Measurements from ENCODE around the gene PGBD5.
A peak's percentile ranks its signal among the peaks of the same experiment; 100 is the strongest.

PGBD5 gene

DNA sequence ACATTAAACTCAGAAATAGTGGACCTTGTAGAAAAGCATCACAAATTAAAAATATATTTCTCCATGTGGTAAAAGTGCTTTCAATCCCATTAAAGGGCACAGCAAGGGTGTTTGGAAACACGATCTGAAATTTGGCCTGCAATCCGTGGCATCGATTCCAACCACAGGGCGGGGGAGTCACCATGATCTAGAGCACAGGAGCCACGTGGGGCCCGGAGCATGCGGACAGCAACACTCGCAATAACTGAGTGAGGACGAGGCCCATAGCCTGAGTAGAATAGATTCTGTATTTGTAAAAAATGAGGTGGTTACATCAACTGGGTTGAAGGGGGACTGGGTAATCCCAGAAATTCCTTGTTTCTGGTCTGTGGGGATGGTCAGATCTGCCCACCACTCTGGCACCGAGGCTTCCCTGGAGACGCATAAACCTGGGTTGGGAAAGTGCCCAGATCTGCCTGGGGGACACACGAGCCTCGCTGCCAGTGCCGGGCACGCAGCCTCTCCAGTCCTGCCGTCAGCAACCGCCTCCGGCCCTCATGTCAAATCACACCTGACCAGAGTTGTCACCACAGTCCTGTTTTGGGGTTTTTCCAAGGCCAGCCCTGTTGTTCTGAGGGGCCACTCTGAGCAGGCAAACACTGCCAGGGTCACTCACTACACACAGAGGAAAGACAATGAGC lies 104.3 kb downstream of the PGBD5 start:
- DNase-seq (ENCODE audit: low spot score): no peak

DNA sequence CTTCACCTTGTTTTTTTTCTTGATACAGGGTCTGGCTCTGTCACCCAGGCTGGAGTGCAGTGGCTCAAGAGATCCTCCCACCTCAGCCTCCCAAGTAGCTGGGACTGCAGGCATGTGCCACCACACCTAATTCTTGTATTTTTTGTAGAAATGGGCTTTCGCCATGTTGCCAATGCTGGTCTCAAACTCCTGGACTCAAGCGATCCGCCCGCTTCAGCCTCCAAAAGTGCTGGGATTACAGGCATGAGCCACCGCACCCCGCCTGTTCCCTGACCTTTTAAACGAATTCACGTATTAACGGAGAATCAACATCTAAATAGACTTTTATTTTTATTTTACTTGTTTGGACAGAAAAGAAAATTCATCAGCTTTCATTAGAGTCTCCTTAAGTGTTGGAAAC lies 104.8 kb downstream of the PGBD5 start:
- no peak for DNase-seq (ENCODE audit: low spot score)

DNA sequence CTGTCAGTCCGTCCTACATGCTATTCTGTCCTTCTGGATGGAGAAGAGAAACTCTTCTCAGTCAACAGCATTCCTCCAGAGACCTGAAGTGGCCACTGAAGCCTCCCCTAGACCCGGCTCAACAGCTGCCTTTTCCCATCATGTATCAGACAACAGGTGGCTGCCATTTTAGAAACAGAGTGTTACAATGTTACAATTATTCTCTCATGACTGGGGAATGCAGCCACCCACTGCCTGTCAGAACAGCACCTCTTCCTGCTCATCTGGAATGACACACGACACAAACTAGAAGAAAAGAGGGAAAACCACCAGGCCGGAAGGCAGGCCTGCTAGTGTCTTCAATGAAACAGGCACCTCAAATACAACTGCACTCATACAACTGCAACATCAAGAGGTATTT lies 105.3 kb downstream of the PGBD5 start:
- DNase-seq (ENCODE audit: low spot score): no peak

DNA sequence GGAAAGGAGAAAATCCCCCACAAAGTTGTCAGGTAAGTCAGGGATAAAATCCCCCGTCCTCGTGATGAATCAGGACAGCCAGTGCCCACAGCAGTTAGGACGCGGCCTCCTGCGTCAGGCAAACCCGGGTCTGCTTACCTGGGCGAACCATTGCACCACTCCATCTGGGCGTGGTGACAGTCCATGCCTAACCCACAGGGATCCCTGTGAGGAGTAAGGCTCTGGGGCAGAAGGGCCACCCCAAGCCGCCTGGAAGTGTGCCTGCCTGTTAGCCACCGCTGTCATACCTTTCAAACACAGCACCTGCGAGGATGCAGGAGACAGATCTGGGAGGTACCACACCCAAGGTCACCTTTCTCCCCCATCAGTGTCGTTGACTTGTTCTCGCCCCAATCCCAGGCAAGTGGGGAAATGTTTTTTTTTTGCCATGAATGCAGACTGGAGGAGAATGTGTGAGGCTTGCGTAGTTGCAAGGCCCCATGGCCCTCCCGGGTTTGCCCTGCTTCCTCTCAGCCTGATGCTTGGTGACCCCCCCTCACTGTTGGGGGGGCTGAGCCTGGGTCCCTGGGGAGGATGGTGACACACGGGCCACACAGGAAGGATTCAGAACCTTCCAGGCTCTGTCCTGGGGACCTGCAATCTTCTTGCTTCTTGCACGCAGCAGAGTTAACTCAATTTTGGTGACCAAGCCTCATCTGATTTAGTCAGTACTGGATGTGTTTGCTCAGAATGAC lies 107.0 kb downstream of the PGBD5 start:
- DNase-seq (ENCODE audit: low spot score): no peak

DNA sequence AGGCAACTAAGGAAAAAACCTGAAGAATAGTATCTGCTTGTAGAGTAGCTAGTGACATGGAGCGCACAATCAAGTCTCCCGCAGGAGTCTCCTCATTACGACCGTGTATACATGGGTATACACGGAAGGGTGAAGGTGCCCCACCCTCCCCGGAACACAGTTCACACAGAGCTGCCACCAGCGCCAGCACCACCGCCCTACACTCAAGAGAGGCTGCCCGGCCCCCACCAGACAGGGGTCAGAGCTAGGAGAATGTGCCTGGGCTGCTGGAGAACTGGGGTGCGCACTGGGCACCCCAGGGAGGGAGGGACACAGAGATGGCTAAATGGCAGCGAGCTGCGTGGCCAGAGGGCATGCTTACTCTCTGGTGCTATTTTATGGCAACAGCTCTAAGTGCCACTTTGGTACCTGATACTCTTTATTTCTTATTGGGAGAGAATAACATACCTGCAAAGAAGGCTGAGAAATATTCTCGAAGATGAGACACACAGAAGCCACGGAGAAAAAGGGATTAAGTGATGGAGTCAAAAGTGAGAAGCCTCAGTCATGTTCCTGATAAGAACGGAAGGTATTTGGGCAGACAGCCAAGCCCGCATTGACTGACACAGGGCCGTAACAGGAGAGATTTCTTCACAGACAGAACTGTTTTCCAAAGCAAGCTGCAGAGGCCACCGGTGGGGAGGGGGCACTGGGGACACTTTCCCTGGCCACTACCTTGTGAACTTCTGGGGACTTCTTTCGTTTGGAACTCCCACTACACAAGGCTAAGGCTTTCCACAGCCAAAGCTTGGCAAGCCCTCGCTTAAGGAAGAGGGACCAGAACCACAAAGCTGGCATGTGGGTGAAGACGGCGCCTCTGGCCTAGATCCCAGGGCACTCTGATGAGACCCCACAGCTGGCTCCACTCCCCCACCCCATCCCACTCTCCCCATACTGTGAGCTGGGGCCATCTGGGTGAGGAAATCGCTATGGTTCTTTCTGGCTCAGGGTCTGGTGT lies 108.0 kb downstream of the PGBD5 start:
- peak; percentile 56 for DNase-seq (ENCODE audit: low spot score)

DNA sequence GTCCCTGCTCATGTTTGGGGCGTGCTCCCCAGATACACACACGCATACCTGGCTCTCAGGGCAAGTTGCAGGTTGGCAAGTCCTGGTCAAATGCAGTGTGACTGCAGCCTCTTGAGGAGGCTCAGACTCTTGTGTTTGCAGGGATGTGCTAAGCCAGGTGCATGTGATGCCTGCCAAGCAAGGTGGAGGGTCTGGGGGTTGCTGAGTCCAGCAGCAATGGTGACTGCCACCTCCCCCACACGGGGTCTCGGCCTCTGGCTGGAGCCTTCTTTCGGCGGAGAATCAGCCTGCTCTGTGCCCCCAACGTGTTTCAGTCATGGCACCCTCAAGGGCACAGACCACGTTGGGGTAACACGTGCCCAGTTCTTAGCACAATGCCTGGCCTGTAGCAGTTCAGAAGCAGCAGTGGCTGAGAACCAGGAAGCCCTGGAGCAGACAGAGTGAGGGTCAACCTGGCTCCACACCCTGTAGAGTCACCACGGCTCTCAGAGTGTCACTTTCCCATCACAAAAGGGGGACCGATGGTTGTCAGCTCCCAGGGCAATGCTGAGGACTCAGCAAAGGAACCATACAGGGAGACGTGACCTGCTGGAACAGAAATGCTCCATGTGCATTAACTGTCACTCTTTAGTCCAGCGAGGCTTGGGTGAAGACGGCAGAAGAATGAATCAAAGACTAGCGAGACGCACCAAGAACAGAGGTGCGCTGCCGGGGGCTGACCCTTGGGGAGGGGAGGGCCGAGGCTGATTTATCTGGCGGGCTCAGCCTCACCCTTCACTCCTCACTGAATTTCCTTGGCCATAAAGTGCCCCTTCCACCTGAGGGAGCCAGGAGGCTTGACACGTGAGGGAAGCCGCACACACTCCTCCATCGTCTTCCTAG lies 109.0 kb downstream of the PGBD5 start:
- DNase-seq (ENCODE audit: low spot score): no peak

DNA sequence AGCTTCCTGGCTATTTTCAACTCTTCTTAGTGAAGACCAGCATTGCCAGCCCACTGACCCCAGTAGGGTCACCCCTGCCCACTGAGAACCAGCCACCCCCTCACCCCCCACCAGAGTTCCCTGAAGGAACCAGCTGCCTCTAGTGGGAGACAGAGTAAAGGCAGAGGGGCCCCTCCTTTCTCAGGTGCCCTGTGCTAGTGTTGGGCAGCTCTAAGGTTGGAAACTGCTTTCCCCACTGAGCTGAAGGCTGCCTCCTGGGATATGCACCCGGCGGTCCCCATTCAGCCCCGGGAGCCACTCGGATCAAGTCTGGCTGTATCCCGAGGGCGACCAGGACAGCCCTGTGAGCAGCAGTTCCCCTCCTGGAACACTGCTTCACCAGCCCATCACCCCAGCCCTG lies 111.0 kb downstream of the PGBD5 start:
- no peak for DNase-seq (ENCODE audit: low spot score)

DNA sequence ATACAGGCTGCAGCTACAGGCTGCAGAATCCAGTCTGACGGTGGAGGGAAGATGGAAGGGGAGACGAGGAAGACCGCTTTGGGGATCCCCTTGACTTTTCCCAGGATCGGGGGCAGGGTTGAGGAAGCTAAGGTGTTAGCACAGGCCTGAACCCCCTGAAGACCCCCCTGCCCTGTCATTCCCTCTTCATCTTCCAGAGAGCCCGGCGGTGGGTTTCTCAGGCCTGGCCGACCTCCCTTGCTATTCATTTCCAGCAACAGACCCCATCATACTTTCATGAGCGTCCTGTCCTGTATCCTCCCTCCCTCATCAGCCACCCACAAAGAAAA lies 112.0 kb downstream of the PGBD5 start:
- DNase-seq (ENCODE audit: low spot score): no peak

DNA sequence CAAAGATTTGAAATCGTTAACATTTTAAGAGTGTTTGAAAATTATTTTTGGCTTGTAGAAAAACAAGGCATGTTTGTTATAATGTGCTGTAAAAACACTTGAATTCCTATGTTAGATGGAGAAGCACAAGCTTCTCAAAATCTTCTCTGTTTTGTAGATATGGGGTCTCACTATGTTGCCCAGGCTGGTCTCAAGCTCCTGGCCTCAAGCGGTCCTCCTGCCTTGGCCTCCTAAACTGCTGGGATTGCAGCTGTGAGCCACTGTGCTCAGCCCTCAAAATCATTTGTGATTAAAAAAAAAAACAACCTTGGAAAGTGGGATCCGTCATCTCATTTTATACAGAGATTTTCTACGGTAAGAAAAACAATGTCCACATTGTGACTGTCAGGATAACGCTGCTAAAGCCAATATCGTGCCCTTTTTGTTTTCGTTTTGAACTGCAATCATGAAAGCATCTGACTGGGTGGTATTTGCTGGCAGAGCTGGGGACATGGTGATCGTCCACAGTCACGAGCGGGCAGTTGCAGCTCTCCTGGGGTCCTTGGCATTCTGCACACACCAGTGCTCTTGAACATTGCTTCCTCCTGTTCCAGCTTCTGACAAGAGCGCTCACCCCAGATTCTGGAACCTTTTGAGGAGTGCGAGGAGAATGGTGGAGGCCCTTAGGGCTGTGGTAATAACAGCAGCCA lies 112.5 kb downstream of the PGBD5 start:
- DNase-seq (ENCODE audit: low spot score): no peak

DNA sequence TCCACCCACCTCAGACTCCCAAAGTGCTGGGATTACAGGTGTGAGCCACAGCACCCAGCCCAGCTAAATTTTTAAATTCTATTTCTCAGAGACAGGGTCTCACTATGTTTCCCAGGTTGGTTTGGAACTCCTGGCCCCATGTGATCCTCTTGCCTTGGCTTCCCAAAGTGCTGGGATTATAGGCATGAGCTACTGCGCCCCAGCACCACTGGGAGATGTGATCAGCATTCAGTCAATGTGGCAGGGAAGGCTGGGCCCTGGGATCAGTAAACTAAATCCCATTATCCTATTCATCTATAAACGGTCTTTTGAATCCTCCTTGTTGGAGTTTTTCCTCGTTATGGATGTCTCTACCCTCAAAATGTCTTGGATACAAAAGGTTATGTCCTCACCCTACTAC lies 113.5 kb downstream of the PGBD5 start:
- DNase-seq (ENCODE audit: low spot score): no peak

DNA sequence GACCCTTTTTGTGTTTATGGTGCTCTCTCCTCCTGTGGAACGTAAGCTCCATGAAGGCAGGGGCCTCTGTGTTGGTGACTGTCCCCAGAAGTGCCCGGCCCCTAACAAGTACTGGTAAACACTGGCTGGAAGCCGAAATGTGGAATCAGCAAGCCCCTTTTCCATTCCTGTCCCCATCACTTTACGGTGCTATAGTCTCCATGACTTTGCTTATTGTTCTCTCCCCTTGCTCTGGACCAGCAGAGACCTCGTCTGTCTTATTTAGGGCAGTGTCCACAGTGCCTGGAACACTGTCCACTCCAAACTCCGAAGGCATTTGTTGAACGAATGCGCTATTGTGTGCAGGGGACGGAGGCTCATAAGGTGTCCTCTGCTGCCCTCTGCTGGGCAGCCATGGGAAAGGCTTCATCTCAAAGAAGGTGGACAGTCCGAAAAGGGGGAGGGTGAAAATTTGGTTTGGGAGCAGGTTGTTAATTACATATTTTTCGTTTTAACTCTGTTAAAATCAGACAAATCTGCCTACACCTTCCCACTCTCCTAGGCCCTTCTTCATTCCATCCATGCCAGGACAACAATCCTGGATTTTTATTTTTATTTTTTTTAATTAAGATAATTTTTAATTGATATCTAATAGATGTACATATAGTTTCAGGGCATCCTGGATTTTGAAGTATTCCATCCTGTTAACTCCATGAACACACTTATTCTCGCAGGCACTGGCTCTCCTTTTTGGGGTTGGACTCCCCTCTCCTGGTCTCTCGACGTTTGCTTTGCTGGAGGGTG lies 115.6 kb downstream of the PGBD5 start:
- DNase-seq (ENCODE audit: low spot score): peak; percentile 85

DNA sequence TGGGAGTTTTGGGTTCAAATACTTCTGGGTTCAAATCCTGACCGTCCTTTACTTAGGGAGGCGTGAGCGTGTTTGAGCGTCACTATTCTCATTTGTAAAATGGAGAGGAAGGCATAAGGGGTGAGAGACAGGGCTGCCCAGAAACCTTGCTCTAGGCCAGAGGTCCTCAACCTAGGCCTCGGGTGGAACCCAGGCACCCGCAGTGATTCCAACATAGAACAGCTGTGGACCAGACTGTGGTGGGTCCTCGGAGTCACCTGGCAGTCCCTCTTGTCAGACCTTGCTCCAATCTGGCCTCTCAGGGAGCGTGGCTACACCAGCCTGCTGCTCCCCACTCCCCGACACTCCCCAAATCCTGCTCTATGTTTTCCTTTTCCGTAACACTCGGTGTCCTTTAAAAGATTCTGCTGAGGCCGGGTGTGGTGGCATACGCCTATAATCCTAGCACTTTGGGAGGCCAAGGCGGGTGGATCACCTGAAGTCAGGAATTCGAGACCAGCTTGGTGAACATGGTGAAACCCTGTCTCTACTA lies 116.4 kb downstream of the PGBD5 start:
- DNase-seq (ENCODE audit: low spot score): no peak

DNA sequence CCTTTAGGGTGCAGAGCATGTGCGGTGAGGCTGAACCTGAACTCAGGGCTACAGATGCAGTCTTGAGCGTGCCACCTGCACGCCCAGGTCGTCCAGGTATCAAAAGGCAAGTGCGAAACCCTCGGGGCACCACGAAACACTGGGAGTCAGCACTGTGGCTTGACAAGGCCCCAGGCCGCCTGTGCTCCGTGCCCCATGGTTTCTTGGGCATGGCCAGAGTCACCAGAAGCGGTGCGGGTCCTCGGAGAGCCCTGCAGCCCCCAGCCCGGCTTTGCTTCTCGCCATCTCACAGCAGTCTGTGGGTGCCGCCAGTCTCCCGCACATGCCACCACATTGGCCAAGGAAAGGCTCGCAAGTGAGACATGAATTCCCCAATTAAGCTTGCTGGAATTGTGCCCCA lies 117.3 kb downstream of the PGBD5 start:
- DNase-seq (ENCODE audit: low spot score): no peak

DNA sequence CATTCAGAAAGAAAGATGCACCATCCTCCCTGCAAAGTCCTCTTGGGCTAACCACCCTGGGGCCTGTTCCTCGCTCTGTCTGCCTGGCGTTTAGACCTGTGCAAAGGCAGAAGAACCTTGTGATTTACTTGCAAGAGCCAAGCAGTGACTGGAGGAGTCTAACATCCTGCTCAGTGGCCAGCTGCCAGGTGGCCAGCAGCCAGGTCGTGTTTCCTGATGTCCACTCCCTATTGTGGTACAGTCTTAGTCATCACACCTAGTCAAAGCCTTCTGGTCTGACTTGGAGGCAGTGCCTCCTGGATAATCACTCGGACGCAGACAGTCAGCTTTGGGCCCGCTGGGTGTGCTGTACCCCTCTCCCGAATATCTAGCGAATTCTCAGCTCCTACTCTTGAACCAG lies 118.1 kb downstream of the PGBD5 start:
- no peak for DNase-seq (ENCODE audit: low spot score)

DNA sequence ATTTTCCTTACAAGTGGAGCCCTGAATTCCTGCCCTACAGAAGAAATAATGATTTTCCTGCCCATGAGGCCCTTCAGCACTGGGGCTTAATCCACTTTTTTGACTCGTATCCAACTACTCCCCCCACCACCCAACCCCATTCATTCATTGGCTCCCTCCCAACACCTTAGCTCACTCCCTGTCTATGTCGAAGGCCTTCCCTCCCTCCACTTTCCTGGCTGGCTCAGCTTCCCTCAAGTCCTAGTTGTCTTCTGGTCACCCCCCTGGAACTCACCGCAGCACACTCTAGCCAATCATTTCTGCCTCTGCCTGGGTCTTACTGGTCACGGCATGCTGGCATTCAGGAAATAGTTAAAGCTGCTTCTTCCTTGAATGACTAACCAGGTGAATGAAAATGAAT lies 118.9 kb downstream of the PGBD5 start:
- DNase-seq (ENCODE audit: low spot score): no peak

DNA sequence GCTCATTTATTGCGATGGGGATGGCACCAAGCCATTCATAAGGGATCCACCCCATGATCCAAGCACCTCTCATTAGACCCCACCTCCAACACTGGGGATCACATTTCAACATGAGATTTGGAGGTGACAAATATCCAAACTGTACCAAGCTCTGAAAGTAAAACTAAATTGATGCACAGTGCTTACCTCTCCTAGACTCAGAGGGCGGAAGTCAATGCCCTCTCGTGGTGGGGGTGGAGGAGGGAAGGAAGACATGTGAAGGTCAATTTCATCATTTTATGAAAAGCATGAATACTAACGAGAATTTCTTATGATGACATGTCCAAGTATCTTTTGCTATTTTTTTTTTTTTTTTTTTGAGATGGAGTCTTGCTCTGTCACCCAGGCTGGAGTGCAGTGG lies 120.0 kb downstream of the PGBD5 start:
- no peak for DNase-seq (ENCODE audit: low spot score)

DNA sequence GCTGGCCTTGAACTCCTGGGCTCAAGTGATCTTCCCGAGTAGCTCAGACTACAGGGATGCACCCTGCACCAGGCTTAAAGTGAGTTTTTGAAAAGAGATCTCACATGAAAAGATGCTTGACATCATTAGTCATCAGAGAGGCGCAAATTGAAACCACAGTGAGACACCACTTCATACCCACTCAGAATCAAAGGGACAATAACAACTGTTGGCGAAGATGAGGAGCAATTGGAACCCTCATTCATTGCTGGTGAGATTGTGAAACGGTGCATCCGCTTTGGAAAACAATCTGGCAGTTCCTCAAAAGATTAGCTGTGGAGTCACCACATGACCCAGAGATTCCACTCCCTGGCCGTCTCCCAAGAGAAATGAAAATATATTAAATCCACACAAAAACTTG lies 122.3 kb downstream of the PGBD5 start:
- no peak for DNase-seq (ENCODE audit: low spot score)

DNA sequence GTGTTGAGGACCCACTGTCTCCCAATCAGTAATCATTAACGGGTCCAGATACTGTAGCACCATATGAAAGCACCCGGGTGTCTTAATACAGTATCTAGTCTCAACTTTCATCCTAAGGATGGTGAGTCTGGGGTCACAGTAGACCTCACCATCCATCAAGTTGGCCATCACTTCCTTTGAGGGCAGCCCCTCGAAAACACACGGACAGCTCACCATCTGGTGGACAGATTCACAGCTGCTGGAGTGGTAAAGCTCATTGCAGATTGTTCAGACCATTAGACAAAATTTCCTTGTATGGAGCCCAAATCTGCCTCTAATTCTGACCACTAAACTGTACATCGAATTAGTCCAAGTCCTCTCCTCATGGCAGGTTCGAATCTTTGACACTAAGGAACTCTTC lies 123.1 kb downstream of the PGBD5 start:
- DNase-seq (ENCODE audit: low spot score): no peak

DNA sequence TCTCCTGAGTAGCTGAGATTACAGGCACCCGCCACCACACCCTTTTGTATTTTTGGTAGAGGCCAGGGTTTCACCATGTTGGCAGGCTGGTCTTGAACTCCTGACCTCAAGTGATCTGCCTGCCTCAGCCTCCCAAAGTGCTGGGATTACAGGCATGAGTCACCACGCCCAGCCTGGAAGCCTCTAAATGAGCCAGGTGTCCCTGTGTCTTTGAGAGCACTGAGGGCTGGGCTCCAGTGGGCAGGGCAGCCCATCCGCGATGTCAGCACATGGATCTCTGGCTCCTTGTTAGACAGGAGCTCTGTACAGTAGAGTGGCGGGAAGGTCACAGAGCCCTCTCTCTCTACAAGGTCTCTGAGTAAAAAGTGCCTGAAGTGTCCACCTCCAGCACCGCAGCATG lies 124.3 kb downstream of the PGBD5 start:
- DNase-seq (ENCODE audit: low spot score): no peak

DNA sequence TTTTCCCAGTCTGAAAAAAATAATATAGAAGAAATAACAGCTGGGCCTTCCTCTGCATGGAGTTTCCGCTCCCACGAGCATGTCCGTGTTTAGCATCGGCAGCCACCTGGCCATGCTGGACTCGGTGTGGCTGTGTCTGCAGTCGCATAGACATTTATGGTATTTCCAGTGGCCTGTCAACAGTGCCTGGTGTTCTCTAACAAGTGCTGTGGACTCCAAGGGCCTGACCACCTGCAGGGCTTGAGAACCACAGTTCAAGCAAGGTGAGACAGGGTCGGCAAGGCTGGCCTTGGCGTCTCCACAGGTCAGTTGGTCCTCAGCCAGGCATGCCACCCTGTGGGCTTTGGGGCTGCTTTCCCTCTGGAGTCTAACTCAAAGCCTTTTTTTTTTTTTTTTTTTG lies 124.8 kb downstream of the PGBD5 start:
- DNase-seq (ENCODE audit: low spot score): no peak

Measured in HuH-7.5 (cell line).